ENCODE measurements around the gene PRKG1. TPM values are rescaled to one million over a fixed set of nuclear protein-coding genes. Genes with fewer than 3 reads are reported as not detected.
"Not testable (repeated sequence)": the region's sequence is repeated elsewhere in the genome, so short reads cannot be mapped to it uniquely, and the experiment has no call there.

PRKG1 gene
- total RNA-seq, 1 donor from 2014 or later, result not detected

GRCh38 chr10:51371743-51372142, 297.5 kb downstream of the PRKG1 start:
- intact Hi-C loops (cut with micrococcal nuclease), result no loop called here

GRCh38 chr10:51375790-51376189, 301.5 kb downstream of the PRKG1 start:
- intact Hi-C loops (cut with micrococcal nuclease), result no loop called here

GRCh38 chr10:51377070-51377931, 303.0 kb downstream of the PRKG1 start:
- intact Hi-C loops (cut with micrococcal nuclease), result no loop called here

DNA sequence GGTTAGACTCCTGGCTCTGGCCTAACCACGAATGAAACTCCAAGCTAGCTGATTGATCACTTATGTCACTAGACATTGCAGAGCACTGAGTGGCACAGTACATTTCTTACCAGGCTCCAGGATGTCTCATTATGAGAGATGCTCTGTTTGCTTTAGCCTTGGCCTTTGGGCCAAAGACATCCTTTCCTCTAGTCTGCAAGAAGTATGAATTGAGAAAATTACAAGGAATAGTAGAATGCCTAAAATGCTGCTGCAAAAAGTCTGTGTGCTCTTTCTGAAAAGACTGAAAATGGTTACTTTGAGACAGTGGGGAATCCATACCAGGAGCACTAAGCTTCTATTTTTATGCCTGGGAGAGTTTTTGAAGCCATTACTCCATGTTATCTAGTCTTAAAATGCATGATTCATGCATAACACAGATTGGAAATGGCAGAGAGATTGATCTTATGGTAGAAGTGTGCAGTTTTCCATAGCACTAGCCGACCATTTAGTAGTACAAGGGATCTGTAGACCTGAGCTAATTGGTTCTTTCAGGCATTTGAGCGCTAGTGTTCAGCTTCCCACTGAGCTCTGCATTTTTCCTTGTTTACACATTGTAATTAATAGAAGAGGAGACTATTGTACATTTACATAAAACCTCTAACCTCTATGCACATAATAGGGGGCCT, 303.8 kb downstream of the PRKG1 start:
- intact Hi-C loops (cut with micrococcal nuclease), result no loop called here

GRCh38 chr10:51382181-51382580, 307.9 kb downstream of the PRKG1 start:
- intact Hi-C loops (cut with micrococcal nuclease), result no loop called here

DNA sequence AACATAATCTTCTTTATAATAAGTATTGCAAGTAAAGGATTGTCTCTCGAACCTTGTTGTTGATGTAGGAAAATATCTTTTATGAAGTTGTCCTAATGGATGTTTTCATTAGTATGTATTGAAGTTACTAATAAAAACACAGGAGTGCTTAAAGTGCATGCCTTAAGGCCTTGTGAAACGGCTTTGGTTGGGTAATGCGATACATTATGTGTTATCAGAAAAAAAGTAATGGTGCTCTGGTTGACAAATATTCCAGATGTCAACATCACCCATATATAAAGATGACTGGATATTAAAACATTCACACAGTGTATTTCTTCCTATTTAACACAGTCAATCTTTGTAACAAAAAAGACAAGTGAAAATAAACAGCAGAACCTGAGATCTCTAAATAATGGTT, 310.7 kb downstream of the PRKG1 start:
- intact Hi-C loops (cut with micrococcal nuclease), result no loop called here

DNA sequence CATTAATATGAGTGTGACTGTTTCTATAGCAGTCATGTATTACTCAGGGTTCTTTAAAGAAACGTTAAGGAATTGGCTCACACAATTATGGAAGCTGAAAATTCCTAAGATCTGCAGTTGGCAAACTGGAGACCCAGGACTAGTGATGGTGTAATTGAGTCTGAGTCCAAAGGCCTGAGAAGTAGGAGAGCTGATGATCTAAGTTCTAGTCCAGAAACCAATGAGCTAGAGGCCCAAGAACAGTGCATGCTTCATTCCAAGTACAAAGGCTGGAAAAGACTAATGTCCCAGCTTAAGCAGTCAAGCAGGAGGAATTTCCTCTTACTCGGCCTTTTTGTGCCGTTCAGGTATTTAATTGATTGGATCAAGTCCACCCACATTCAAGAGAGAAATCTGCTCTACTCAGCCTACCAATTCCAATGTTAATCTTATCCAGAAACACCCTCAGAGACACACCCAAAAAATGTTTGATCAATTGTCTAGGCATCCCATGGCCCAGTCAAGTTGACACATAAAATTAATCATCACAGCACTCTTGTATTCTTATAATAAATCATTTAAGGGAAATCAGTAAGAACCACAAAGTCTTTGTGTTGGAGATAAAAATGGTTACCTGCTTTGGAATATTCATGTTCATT, 312.1 kb downstream of the PRKG1 start:
- intact Hi-C loops (cut with micrococcal nuclease), result no loop called here

DNA sequence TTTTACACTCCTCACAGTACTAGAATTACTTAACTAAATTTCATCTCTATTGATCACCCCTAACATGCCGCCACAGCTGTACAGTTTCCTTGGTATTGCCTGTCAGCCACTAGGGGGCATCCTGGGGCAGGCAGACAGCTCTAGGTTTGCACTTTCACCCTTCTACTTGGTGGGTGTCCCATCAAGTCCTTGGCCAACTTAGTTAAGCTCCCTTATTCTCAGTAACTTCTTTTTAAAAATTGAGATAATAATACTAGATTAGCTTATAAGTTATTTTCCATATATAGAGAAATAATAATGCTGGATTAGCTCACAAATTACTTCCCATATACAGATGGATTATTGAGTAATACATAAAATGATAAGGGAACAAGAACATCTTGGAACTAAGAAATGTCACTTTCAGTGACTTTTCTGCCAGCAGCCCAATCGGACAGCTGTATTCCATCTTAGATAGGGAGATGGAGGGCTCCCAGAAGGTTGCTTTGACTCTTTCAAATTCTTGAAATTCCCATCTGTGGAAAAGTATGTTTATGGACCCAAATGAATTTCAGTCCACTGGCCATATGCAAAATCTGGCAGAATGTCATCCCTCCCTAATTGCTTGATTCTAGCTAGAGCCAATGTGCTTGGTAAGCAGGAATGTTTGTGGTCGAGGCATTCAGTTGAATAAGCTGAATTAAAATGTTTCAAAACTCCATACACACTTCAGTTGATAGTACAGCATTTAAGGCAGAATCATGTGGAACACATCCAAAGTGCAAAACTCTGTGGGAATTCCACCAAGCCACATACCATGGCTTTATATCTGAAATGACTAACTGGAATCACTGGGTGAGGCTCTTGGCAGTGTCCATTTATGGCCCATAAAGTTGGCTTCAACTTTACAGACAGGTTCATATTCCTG, 315.4 kb downstream of the PRKG1 start:
- intact Hi-C loops (cut with micrococcal nuclease), result loop anchor here (1.0 to 2.0 kb wide), 4 partner anchors 33 to 826 kb away; no protein-coding TSS in a partner anchor

- intact Hi-C loops (cut with micrococcal nuclease), result not testable (repeated sequence)
These were observed 318.7 kb downstream of the PRKG1 start for GRCh38 chr10:51393006-51393405.

DNA sequence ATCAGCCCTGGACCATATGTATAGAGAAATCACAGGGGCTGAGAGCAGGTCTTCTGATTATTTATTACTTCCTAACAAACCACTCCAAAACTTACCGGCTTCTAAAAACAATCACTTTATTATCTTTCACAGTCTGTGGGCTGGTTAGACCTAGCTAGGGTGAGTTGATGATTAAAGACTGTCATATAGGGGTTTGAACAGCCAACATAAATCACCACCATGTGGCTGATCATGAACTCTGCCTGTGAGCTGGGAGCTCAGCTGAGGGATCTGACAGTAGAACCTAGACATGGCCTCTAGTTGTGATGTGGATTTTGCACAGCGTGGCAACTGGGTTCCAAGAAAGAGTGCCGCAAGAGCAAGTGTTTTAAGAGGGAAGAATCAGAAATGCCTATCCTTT, 319.8 kb downstream of the PRKG1 start:
- intact Hi-C loops (cut with micrococcal nuclease), result no loop called here

DNA sequence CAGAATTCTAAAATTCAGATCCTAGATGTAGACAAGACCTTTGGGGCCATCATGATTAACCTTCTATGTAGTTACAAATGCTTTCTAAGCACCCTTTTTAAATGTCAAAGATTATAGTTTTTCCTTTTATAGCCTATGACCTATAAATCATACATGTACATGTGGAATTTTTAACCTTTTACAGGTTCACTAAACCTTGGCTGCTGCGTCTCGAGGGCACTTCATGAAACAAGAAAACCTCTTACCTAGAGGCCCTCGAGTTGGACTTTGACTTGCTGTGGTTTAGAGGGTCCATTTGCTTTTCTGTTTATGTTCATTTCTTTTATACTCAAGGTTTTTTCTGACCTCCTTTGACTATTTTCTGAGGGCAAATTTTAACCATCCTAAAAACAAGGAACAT, 323.0 kb downstream of the PRKG1 start:
- intact Hi-C loops (cut with micrococcal nuclease), result no loop called here

DNA sequence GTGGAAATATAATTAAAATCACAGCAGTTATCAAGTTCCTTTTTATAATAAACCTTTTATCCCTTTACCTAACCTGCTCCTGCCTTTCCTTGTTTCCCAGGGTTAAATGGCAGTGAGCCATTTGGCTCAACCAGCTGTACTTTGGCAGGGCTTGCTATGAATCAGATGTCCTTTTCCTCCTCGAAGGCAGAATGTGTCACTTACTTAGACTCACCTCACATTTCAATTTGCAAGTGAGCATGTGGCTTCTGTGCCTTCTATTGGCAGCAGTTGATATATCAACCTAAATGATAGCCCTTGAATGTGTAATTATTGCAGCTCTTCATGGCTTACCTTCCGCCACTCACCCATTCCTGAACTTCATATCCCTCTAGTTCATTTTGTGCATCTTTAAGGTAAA, 323.4 kb downstream of the PRKG1 start:
- intact Hi-C loops (cut with micrococcal nuclease), result no loop called here

DNA sequence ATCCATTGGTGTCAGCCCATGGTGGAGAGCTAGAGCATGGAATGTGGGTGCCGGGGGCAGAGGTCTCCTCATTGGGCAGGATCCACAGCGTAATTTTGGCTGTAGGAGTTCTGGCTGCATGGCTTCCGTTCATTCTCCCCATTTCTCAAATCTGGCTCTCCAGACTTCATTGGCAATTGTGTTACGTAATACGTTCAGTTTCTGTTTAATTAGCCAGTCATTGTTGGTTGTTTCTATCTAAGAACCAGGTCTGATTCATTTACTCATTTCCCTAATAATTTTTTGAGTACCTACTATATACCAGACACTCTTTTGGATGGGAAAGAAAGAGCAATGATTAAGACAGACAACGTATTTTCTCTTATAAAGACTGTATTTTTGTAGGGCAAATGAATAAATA, 325.6 kb downstream of the PRKG1 start:
- intact Hi-C loops (cut with micrococcal nuclease), result no loop called here

- intact Hi-C loops (cut with micrococcal nuclease), result no loop called here
These were observed 326.3 kb downstream of the PRKG1 start for GRCh38 chr10:51400392-51401096.

DNA sequence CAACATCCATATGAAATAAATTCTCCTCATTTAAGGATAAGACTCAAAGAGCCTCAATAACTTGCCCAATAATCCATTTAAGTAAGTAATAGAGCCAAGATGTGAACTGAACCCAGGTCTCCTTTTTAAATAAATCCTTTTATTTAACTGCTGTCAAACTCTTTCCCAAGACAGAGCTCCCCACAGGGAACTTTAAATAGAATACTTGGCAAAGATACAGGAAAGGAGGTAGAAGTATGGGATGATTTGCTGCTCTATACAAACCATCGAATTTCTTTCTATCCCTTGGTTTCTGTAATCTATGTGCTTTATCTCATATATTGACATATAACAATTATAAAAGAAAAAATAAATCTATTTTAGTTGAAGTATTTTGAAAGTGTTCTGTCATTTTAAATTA, 329.2 kb downstream of the PRKG1 start:
- intact Hi-C loops (cut with micrococcal nuclease), result no loop called here

DNA sequence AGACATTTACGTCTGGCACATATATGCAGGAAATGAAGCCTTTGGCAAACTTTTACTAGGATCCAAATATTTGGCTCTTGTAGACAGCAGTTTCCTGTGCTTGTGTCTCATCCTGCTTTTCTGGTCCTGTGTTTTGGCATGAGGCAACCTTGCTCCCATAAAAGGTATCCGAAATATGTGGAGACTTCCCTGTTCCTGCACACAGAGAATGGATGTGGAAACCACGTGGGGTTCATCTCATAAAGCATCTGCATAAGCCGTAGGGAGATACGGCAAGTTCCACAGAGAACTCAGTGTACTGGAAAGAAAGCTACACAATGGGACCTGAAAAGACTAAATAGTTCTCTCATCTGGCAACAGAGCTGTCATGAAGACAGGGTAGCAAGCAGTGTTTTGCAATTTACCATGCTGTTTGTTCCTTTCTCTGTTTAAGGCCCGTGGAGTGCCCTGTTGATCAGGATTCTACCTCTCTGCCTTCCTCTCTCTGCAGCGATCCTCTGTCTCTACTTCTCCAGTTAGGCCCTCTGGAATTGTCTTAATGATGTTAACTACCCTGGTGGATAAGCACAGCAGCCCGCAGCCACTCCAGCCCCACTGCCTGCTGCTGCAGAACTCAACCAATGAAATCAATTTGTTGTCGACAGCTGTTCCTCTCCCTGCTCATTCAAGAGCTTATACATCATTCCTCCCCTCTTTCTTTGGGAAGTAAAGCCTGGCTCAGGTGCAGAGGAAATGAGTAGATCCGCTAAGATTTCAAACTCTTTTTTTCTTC, 331.5 kb downstream of the PRKG1 start:
- intact Hi-C loops (cut with micrococcal nuclease), result no loop called here

DNA sequence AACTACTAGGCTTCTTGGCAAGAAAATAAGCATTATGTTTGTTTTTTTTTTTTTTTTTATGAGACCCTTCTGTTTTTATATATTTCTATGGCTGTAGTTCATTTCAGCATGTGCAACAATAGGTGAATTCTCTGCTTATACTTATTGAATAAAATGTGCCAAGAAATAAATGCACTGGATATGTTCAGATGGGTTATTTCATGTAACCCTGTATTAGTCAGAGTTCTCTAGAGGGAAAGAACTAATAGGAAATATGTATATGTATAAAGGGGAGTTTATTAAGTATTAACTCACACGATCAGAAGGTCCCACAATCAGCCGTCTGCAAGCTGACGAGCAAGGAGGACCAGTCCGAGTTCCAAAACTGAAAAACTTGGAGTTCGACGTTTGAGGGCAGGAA, 332.3 kb downstream of the PRKG1 start:
- intact Hi-C loops (cut with micrococcal nuclease), result no loop called here

GRCh38 chr10:51416494-51416893, 342.2 kb downstream of the PRKG1 start:
- intact Hi-C loops (cut with micrococcal nuclease), result no loop called here

DNA sequence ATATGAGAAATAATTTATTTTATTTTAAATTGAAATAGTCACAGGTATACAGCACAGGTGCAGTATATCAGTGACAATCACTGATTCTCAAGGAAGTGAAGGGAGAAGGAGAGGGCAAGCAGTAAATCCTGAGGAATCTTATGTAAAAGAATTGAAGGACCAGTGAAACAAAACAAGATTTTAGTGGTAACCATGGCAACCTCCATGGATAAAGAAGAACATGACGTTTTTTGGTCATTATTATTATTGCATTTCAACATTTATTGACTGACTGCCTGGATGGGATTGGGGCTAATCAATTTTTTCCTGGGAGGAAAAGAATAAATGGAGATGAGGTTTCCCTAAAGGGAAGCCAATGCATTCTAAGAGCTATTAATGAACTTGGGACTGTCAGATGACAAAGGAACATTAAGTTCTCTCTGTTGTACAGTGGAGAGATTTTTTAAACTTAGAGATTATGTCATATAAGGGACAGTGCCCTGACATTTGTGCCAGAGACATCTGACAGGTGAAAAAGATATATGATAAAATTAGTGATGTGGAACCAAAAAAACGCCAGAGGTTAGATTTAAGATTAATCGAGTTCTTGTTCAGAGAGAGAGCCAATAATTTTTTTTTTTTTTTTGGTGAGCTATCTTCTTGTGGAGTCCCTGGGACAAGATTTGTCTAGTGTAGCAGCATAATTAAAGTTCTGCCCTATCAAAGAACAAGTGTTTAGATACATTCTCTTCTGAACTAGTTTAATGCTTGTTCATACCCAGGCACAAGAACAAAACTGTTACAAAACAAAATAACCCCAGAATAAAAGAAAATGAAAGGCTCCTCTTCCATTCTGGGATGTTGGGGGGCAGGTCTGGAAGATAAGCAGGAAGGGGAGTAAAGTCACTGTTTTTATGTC, 345.2 kb downstream of the PRKG1 start:
- intact Hi-C loops (cut with micrococcal nuclease), result loop anchor here (5.0 kb wide), 1 partner anchor 407 kb away; no protein-coding TSS in a partner anchor

Data from T-helper 1 cell treated with Interleukin-12 subunit alpha and Interleukin-12 subunit beta and Interleukin-4 antibody, amounts not matched to agents 30 ng/mL and 1 ng/mL, for 36 hours (primary cell).